H1 (cell line): ENCODE results near the gene UFC1. TPM values are rescaled to one million over a fixed set of nuclear protein-coding genes. Genes with fewer than 3 reads are reported as not detected.

ENCODE experiments used
- CTCF ChIA-PET: fragments of 300-600 bp; sonication (Branson Sonifier 250); formaldehyde crosslinking; loops from one replicate; lab custom pipeline; 2021; ENCODE audit not compliant: partially characterized antibody; lab: Charles Lee
- POLR2A ChIA-PET: fragments of 300-600 bp; sonication (Branson Sonifier 250); formaldehyde crosslinking; loops from one replicate; lab custom pipeline; 2021; ENCODE audit warnings: inconsistent platforms; ENCODE audit not compliant: partially characterized antibody; lab: Charles Lee
- DNase-seq, 2 experiments: peaks; one replicate each; pipeline versions ENCODE4 v3.0.0 to v3.0.0-alpha.2; 2010 to 2022; ENCODE audit warnings: low spot score in 2 of 2, low read depth in 1 of 2, mixed read lengths in 1 of 2
- FAIRE-seq: peaks from 2 replicates; lab custom pipeline; 2011; peaks lifted over from hg19 to GRCh38; lab: Jason Lieb, UNC
- H2AFZ ChIP-seq: 2 replicates; pipeline ENCODE4 v1.8.1; 2012; ENCODE audit warnings: low read length, inconsistent platforms
- H2AK5ac ChIP-seq: 2 replicates; pipeline ENCODE4 v1.6.1; 2013; ENCODE audit warnings: low read depth, low read length
- H2BK120ac ChIP-seq: replicated peaks from 2 replicates; pipeline ENCODE3; 2013; ENCODE audit warnings: low read depth, low read length, inconsistent platforms
- H2BK12ac ChIP-seq: 2 replicates; pipeline ENCODE4 v1.6.1; 2013; ENCODE audit warnings: low read depth, low read length
- H2BK15ac ChIP-seq: 2 replicates; pipeline ENCODE4 v1.6.1; 2013; ENCODE audit warnings: low read length
- H2BK20ac ChIP-seq: 2 replicates; pipeline ENCODE4 v1.6.1; 2013; ENCODE audit warnings: low read length
- H2BK5ac ChIP-seq: 2 replicates; pipeline ENCODE4 v1.6.1; 2013; ENCODE audit warnings: low read depth, low read length
- H3K14ac ChIP-seq: 2 replicates; pipeline ENCODE4 v1.6.1; 2013; ENCODE audit warnings: inconsistent platforms; ENCODE audit not compliant: insufficient read length
- H3K18ac ChIP-seq: 2 replicates; pipeline ENCODE4 v1.6.1; 2013; ENCODE audit warnings: low read length; ENCODE audit errors: extremely low read depth
- H3K23ac ChIP-seq: 2 replicates; pipeline ENCODE4 v1.6.1; 2013; ENCODE audit warnings: inconsistent platforms; ENCODE audit not compliant: insufficient read length
- H3K23me2 ChIP-seq: 2 replicates; pipeline ENCODE4 v1.6.1; 2013; ENCODE audit warnings: low read depth, low read length
- H3K27ac ChIP-seq: 2 replicates; pipeline ENCODE4 v1.6.1; 2011; ENCODE audit warnings: low read depth, low read length, inconsistent platforms
- H3K27me3 ChIP-seq, 4 experiments: replicated peaks in 1 of 4; 1 replicate in 1 of 4; 2 replicates in 3 of 4; pipeline versions ENCODE4 v1.6.1 to v1.8.1; 2011 to 2013; ENCODE audit warnings: low read length in 3 of 4, mild to moderate bottlenecking in 3 of 4, inconsistent platforms in 2 of 4, mixed read lengths in 2 of 4, moderate library complexity in 1 of 4; ENCODE audit not compliant: control insufficient read depth in 3 of 4, insufficient read depth in 3 of 4; ENCODE audit errors: extremely low read depth in 1 of 4
- H3K36me3 ChIP-seq, 4 experiments: 2 replicates each; pipeline versions ENCODE4 v1.6.1 to v1.8.1; 2011 to 2013; ENCODE audit warnings: mild to moderate bottlenecking in 4 of 4, low read length in 3 of 4, moderate library complexity in 2 of 4, control low read depth in 1 of 4, inconsistent platforms in 1 of 4; ENCODE audit not compliant: insufficient read depth in 4 of 4, control insufficient read depth in 2 of 4
- H3K4ac ChIP-seq: replicated peaks from 2 replicates; pipeline ENCODE3; 2013; ENCODE audit warnings: low read length, low read depth, mixed read lengths, inconsistent platforms; ENCODE audit not compliant: insufficient read length
- H3K4me1 ChIP-seq, 4 experiments: replicated peaks in 1 of 4; 1 replicate in 1 of 4; 2 replicates in 3 of 4; pipeline versions ENCODE4 v1.6.1 to v1.8.1; 2011 to 2013; ENCODE audit warnings: low read length in 3 of 4, inconsistent platforms in 2 of 4, mixed read lengths in 1 of 4; ENCODE audit not compliant: insufficient read depth in 4 of 4, control insufficient read depth in 3 of 4
- H3K4me2 ChIP-seq, 2 experiments: 2 replicates each; pipeline versions ENCODE4 v1.6.1 to v1.8.1; 2011 to 2013; ENCODE audit warnings: low read depth in 2 of 2, low read length in 2 of 2, control low read depth in 1 of 2, inconsistent platforms in 1 of 2, mild to moderate bottlenecking in 1 of 2; ENCODE audit not compliant: insufficient read depth in 1 of 2
- H3K4me3 ChIP-seq, 4 experiments: fragments of 200-600, 300-600 bp in 1 of 4; sonication (generic), shearing (Covaris generic), sonication (Bioruptor Twin) in 1 of 4; 2 replicates each; pipeline versions ENCODE4 v1.5.1 to v1.8.1; 2011 to 2016; ENCODE audit warnings: low read length in 4 of 4, low read depth in 3 of 4, control low read depth in 2 of 4, inconsistent platforms in 2 of 4, mild to moderate bottlenecking in 2 of 4, mixed read lengths in 1 of 4, moderate library complexity in 1 of 4; ENCODE audit not compliant: insufficient read depth in 2 of 4; ENCODE audit errors: extremely low read depth in 1 of 4
- H3K56ac ChIP-seq: replicated peaks from 2 replicates; pipeline ENCODE3; 2013; ENCODE audit warnings: low read depth, mild to moderate bottlenecking, mixed read lengths, low read length, inconsistent platforms; ENCODE audit not compliant: insufficient read length
- H3K79me1 ChIP-seq: 2 replicates; pipeline ENCODE4 v1.6.1; 2013; ENCODE audit warnings: low read depth, low read length, control low read depth
- H3K79me2 ChIP-seq, 2 experiments: 2 replicates each; pipeline versions ENCODE4 v1.6.1 to v1.8.1; 2012 to 2013; ENCODE audit warnings: low read length in 2 of 2, mild to moderate bottlenecking in 2 of 2, inconsistent platforms in 1 of 2; ENCODE audit not compliant: insufficient read depth in 2 of 2, control insufficient read depth in 1 of 2
- H3K9ac ChIP-seq, 4 experiments: replicated peaks in 1 of 4; 1 replicate in 1 of 4; 2 replicates in 3 of 4; pipeline versions ENCODE4 v1.6.1 to v1.8.1; 2011 to 2013; ENCODE audit warnings: low read depth in 3 of 4, low read length in 3 of 4, control low read depth in 2 of 4, mild to moderate bottlenecking in 2 of 4, moderate library complexity in 2 of 4, inconsistent platforms in 1 of 4; ENCODE audit errors: extremely low read depth in 1 of 4
- H3K9me3 ChIP-seq, 2 experiments: 2 replicates each; pipeline versions ENCODE4 v1.6.1 to v1.8.1; 2012 to 2013; ENCODE audit warnings: mild to moderate bottlenecking in 2 of 2, moderate library complexity in 2 of 2, control low read depth in 1 of 2, inconsistent platforms in 1 of 2, low read depth in 1 of 2, low read length in 1 of 2, mixed read lengths in 1 of 2; ENCODE audit not compliant: insufficient read depth in 2 of 2
- H4K20me1 ChIP-seq, 2 experiments: replicated peaks in 1 of 2; 2 replicates each; pipeline versions ENCODE3 to v1.8.1; 2011 to 2013; ENCODE audit warnings: inconsistent platforms in 2 of 2, low read length in 2 of 2, mild to moderate bottlenecking in 1 of 2; ENCODE audit not compliant: insufficient read depth in 2 of 2, control insufficient read depth in 1 of 2
- H4K5ac ChIP-seq: 2 replicates; pipeline ENCODE4 v1.6.1; 2013; ENCODE audit warnings: low read length, low read depth, mixed read lengths, inconsistent platforms; ENCODE audit not compliant: insufficient read length
- H4K8ac ChIP-seq: 2 replicates; pipeline ENCODE4 v1.8.0; 2013; ENCODE audit warnings: mild to moderate bottlenecking, moderate library complexity, low read length, inconsistent platforms; ENCODE audit not compliant: insufficient read depth; ENCODE audit errors: extremely low read depth
- H4K91ac ChIP-seq: replicated peaks from 2 replicates; pipeline ENCODE3; 2013; ENCODE audit warnings: low read length, mixed read lengths, inconsistent platforms; ENCODE audit not compliant: insufficient read length
- BACH1 ChIP-seq: IDR thresholded peaks from 2 replicates; pipeline ENCODE4 v1.6.1; 2012; ENCODE audit warnings: low read length, improper control_type of control experiment
- CHD1 ChIP-seq: IDR thresholded peaks from 2 replicates; pipeline ENCODE4 v1.6.1; 2012; ENCODE audit warnings: low read depth, low read length, improper control_type of control experiment
- KDM1A ChIP-seq: fragments of 200-600, 300-600 bp; sonication (generic); IDR thresholded peaks from 2 replicates; pipeline ENCODE4 v1.7.1; 2016; ENCODE audit warnings: mild to moderate bottlenecking, low read length, borderline replicate concordance
- KDM5A ChIP-seq: fragments of 200-600 bp; IDR thresholded peaks from 2 replicates; pipeline ENCODE4 v1.7.1; 2012; ENCODE audit warnings: mild to moderate bottlenecking, low read length, inconsistent platforms, mixed read lengths
- MAX ChIP-seq: IDR thresholded peaks from 2 replicates; pipeline ENCODE4 v1.6.1; 2012; ENCODE audit warnings: inconsistent platforms
- NRF1 ChIP-seq: IDR thresholded peaks from 2 replicates; pipeline ENCODE4 v1.6.1; 2011; ENCODE audit warnings: mild to moderate bottlenecking, low read depth, low read length, improper control_type of control experiment
- PHF8 ChIP-seq: fragments of 200-600 bp; sonication (generic); conservative IDR thresholded peaks from 2 replicates; pipeline ENCODE4 v1.7.1; 2012; ENCODE audit warnings: low read depth, mild to moderate bottlenecking, inconsistent platforms, low read length, moderate library complexity
- POLR2AphosphoS5 ChIP-seq: IDR thresholded peaks from 2 replicates; pipeline ENCODE4 v1.6.1; 2011; ENCODE audit warnings: low read depth, low read length
- RNF2 ChIP-seq: fragments of 200-900, 300-1000 bp; sonication (generic); IDR thresholded peaks from 2 replicates; pipeline ENCODE4 v1.7.1; 2016; ENCODE audit warnings: borderline replicate concordance, low read depth, mild to moderate bottlenecking, antibody characterized with exemption, low read length; ENCODE audit not compliant: poor library complexity, severe bottlenecking; ENCODE audit errors: missing control alignments
- SIX5 ChIP-seq: IDR thresholded peaks from 2 replicates; pipeline ENCODE4 v1.6.1; 2011; ENCODE audit warnings: mild to moderate bottlenecking, low read depth, low read length
- SUZ12 ChIP-seq: fragments of 200-600 bp; sonication (generic); IDR thresholded peaks from 2 replicates; pipeline ENCODE4 v1.6.1; 2012; ENCODE audit warnings: mild to moderate bottlenecking, inconsistent platforms, low read length, moderate library complexity, mixed read lengths
- WGBS, 2 experiments: shearing (Covaris generic) in 1 of 2; methylation state at CpG; one replicate each; pipeline versions ENCODE4 v1.1.6 to v1.1.7; 2013 to 2015; ENCODE audit warnings: low lambda C conversion rate in 2 of 2, mixed read lengths in 2 of 2, inconsistent platforms in 1 of 2, low coverage in 1 of 2, missing lambda C conversion rate in 1 of 2; ENCODE audit not compliant: insufficient replicate concordance in 2 of 2, insufficient coverage in 1 of 2, insufficient read length in 1 of 2; ENCODE audit errors: extremely low coverage in 1 of 2, missing lambda C conversion rate in 1 of 2; 5-methylcytosine and 5-hydroxymethylcytosine counted together
- polyA plus RNA-seq, 7 experiments: library from polyadenylated mRNA; depleted of rRNA in 3 of 7; stranded (reverse) in 5 of 7; unstranded in 2 of 7; fragments of >200 nt in 5 of 7; fragments of 200-250 nt in 2 of 7; gene quantifications; 1 replicate in 5 of 7; 2 replicates in 1 of 7; 4 replicates in 1 of 7; pipeline versions ENCODE4 v1.2.1 to v1.2.3, GENCODE V29; 2011 to 2013; ENCODE audit warnings: missing spikeins in 2 of 7, mixed read lengths in 2 of 7
- total RNA-seq: library from RNA; stranded (reverse); fragmentation: NEBNext Ultra II Directional; extraction: Animal tissue kit (Norgen Biotek cat#: 25700); gene quantifications from 2 replicates; pipeline ENCODE4 v1.2.1, GENCODE V29; 2021
- TF ChIP-seq, protein P1 (sequence below): IDR thresholded peaks from 2 replicates; pipeline ENCODE4 v1.6.1; 2012; ENCODE audit warnings: inconsistent platforms

UFC1 gene
- total and polyA plus RNA-seq, 2 of the 8 experiments (the other 6 are each of a cell fraction or from before 2014, with no cell fraction given): 67.8 to 102 TPM

DNA sequence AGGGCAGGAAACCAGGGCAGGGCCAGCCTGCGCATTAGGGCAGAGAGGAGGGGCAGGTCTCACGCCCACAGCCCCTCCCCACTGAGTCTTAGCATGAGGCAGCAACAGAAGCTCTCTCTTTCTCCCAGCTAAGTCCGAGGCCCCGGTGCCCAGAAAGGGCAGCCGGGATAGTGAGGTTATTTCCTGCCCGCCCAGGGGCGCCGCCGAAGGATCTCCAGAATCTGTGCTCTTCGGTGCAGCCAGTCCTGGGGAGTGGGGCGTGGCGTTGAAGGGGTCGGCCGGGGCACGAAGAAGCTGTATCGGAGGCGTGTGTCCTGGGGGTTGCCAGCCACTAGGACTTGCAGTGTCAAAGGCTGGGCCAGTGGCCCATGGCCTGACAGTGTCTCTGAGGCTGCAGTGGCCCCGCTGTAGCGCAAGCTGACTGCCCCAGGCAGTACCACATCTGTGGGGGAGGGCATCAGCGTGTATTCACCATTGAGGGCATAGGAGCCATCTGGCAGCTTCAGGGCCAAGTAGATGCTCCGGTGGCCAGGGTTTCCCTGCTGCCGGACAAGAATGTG, 37.3 kb downstream of the UFC1 start:
- Histone ChIP-seq H2BK12ac (no peak overlapping the region), H3K27ac (no peak overlapping the region), H3K27me3 (no peaks in the 10 kb centered on the region; a peak in 1 of 7 replicates), H4K8ac (no peak overlapping the region), H3K79me1 (no peaks in the 10 kb centered on the region), H3K36me3 (peaks cover 4 to 13% (median 10%) of the 10 kb centered on the region in 4 experiments; a peak in 5 of 8 replicates), H3K4me2 (no peak overlapping the region), H2BK15ac (no peak overlapping the region), H3K14ac (no peak overlapping the region), H2AK5ac (no peak overlapping the region), H2BK5ac (no peak overlapping the region), H3K23ac (no peak overlapping the region), H2BK120ac (no peak overlapping the region), H4K91ac (no peak overlapping the region), H3K4me1 (no peaks in the 10 kb centered on the region; a peak in 2 of 7 replicates), H4K20me1 (no peaks in the 10 kb centered on the region), H3K18ac (no peak overlapping the region), H3K4ac (no peak overlapping the region), H2BK20ac (no peak overlapping the region), H4K5ac (no peak overlapping the region), H3K79me2 (no peaks in the 10 kb centered on the region), H3K9me3 (no peaks in the 10 kb centered on the region), H3K56ac (no peak overlapping the region), H3K4me3 (no peak overlapping the region), H3K9ac (no peak overlapping the region), H2AFZ (no peak overlapping the region), H3K23me2 (no peaks in the 10 kb centered on the region)
- ChIA-PET POLR2A (interaction anchor here (1.1 to 4.6 kb wide), 5 partner anchors 8 to 123 kb away, joined by 3 to 45 read pairs (median 4); partner anchors contain the start of genes B4GALT3 and NDUFS2), CTCF (interaction anchor here (0.8 to 6.1 kb wide), 20 partner anchors 10 to 190 kb away, joined by 3 to 67 read pairs (median 6); partner anchors contain the start of genes APOA2, B4GALT3, FCER1G and NDUFS2)
- 87% methylated on average over 17 of the region's 22 CpGs; no CpG with 5 or more reads in 1 of the 2 experiments for WGBS, 2 experiments
- FAIRE-seq (no peak), DNase-seq (no peak)
- no peak for TF ChIP-seq PHF8
- TF ChIP-seq SIX5: no peak
- TF ChIP-seq RNF2: no peak
- no peak for TF ChIP-seq SUZ12
- no peak for TF ChIP-seq KDM1A
- no peak for TF ChIP-seq MAX
- no peak for TF ChIP-seq POLR2AphosphoS5
- no peak for TF ChIP-seq KDM5A
- no peak for TF ChIP-seq CHD1
- no peak for TF ChIP-seq NRF1
- TF ChIP-seq, protein P1, sequence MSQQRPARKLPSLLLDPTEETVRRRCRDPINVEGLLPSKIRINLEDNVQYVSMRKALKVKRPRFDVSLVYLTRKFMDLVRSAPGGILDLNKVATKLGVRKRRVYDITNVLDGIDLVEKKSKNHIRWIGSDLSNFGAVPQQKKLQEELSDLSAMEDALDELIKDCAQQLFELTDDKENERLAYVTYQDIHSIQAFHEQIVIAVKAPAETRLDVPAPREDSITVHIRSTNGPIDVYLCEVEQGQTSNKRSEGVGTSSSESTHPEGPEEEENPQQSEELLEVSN: no peak
- no peak for TF ChIP-seq BACH1
